Anterior cingulate cortex (tissue), 58 donors: Measurements from ENCODE around the gene RNU5D-1.
"Not testable (repeated sequence)": the region's sequence is repeated elsewhere in the genome, so short reads cannot be mapped to it uniquely, and the experiment has no call there.

Source experiments
- DNase-seq, 58 donors: peaks; one replicate each; lab custom pipeline; 2025; lab: John Stamatoyannopoulos, UW

RNU5D-1 gene

DNA sequence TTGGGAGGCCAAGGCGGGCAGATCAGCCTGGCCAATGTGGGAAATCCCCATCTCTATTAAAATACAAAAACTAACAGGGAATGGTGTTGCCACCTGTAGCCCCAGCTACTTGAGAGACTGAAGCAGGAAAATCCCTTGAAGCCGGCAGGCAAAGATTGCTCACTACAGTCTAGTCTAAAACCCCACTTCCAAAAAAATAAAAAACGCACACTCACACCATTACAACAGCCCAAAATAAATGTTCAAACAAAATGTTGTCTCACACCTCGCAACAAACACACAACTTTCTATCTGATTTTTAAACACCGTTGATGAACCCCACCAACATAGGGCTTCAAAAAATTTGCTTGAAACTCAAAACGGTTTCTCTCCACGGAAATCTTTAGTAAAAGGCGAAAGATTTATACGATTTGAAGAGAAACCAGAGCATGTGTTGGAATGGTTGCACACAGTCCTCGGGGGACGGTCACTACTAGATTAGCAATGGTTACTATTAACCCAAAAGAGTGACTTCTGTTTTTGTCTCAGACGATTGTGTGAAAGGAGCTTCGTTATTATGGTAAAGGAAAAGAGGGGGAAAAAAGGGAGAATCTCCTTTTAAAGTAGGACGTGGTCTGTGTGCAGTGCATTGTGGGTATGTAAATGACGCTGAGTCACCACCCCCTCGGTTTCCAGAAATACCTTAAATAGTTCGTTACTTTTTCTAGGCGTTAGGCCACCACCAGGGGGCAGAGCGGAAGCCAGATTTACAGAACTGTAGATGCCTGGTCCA is at the start of gene RNU5D-1:
RNU5D-1 (minus strand) TSS at position 430 of the 772 bp plus-strand sequence.
- peak; percentile 13 to 98 (median 82) for DNase-seq

GRCh38 chr1:44780583-44781121 is 49.7 kb upstream of the RNU5D-1 start:
- DNase-seq, result no peak

GRCh38 chr1:44778705-44779576 is 48.0 kb upstream of the RNU5D-1 start:
- DNase-seq, result no peak

GRCh38 chr1:44777969-44778635 is 47.1 kb upstream of the RNU5D-1 start:
- no peak for DNase-seq

- no peak for DNase-seq
Measured at GRCh38 chr1:44777547-44777946, 46.6 kb upstream of the RNU5D-1 start.

- no peak for DNase-seq
Measured at GRCh38 chr1:44776730-44777068, 45.7 kb upstream of the RNU5D-1 start.

- DNase-seq, result peak in 10 of 58 donors; percentile 45 to 77 (median 63)
Measured at GRCh38 chr1:44775930-44776729, 45.2 kb upstream of the RNU5D-1 start.

GRCh38 chr1:44775078-44775929 is 44.3 kb upstream of the RNU5D-1 start, which contains the start of gene RPS8:
Gene RPS8, plus strand, starts transcription at chr1:44775540. Its CDS starts 57 bp downstream, at chr1:44775597.
- DNase-seq, result peak; percentile 14 to 94 (median 86)

- DNase-seq, result not testable (repeated sequence)
Measured at GRCh38 chr1:44766421-44766820, 35.5 kb upstream of the RNU5D-1 start.

- DNase-seq, result no peak
Measured at GRCh38 chr1:44760876-44761275, 29.9 kb upstream of the RNU5D-1 start.

DNA sequence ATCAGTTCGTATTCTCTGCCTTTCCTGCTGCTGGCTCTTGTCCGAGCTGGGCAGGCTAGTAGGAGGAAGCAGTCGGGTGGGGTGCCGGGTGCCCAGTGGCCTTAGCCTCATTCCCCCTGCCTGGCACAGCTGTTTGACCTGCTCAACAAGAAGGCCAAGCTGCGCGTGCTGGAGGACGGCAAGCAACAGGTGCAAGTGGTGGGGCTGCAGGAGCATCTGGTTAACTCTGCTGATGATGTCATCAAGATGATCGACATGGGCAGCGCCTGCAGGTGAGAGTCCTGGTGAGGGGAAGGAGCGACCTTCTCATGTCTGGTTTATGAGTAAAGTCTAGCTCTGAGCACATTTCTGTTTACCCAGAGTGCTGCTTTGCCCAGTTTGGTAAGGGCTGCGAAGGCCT is 28.1 kb upstream of the RNU5D-1 start:
- DNase-seq, result no peak

- no peak for DNase-seq
Measured at GRCh38 chr1:44757420-44757819, 26.4 kb upstream of the RNU5D-1 start.

DNA sequence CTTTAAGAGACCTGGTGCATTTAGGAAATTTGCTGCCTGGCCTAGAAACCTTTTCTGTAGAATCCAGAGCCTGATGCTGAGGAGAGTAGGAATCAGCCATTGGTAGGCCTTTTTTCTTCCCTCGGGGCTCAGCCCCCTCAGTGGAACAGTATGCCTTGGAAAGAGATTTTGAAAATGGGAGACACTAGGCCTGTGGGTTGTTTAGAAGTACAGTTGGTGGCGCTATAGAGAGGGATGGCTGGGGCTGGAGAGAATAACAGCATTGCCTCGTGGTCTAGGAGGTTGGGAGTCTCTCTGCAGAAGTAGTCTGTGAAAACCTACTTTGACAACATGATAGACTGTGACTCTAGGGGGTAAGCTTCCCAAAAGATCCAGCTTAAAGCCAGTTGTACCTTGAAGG is 16.9 kb upstream of the RNU5D-1 start:
- DNase-seq, result no peak

DNA sequence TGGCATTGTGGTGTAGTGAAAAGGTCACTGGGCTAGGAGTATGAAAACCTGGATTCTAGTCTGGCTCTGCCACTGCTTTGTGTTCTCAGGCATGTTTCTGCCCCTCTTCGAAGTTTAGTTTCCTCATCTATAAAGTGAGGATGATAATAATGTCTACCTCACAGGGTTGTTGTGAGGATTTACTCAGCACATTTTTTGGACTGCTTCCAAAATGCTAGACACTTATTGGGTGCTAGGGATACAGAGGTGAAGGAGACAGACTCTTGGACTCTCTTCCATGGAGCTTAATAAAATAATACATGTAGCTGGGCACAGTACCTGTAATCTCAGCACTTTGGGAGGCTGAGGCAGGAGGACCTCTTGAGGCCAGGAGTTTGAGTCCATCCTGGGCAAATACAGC is 12.2 kb upstream of the RNU5D-1 start:
- DNase-seq, result no peak

GRCh38 chr1:44740179-44740617 is 9.2 kb upstream of the RNU5D-1 start:
- DNase-seq, result no peak

GRCh38 chr1:44739307-44740178 is 8.6 kb upstream of the RNU5D-1 start, which contains the start of gene KIF2C:
Gene KIF2C, plus strand, starts transcription at chr1:44739837. Its CDS starts 96 bp downstream, at chr1:44739933.
- DNase-seq, result peak; percentile 44 to 97 (median 93)

GRCh38 chr1:44738953-44739306 is 8.0 kb upstream of the RNU5D-1 start:
- not testable (repeated sequence) for DNase-seq

GRCh38 chr1:44735992-44736391 is 5.0 kb upstream of the RNU5D-1 start:
- DNase-seq, result no peak
